ENCODE data around the gene ZNF688.

DNA sequence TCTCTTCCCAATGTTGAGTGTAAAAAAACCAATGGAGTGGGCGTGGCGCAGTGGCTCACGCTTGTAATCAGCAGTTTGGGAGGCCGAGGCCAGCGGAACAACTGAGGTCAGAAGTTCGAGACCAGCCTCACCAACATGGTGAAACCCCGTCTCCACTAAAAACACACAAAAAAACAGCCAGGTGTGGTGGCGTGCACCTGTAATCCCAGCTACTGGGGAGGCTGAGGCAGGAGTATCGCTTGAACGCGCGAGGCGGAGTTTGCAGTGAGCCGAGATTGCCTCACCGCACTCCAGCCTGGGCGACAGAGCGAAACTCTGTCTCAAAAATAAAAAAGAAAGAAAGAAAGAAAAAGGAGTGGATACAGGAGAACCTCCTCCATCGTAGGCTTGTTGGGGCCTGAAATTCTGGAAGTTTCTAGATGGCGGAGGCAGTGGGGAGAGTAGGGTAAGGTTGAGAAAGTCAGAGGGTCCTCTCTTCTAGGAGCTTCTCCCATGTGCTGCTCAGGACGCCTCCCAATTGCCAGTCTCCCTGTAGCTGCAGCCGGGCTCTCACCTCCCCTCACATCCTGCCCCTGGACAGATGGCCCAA, 12.6 kb downstream of the ZNF688 start:
- no peak for TF ChIP-seq EZH2phosphoT487 (IDR thresholded peaks at IDR 0.05; ENCODE audit: borderline replicate concordance, low read length)
- TF ChIP-seq, protein P1, sequence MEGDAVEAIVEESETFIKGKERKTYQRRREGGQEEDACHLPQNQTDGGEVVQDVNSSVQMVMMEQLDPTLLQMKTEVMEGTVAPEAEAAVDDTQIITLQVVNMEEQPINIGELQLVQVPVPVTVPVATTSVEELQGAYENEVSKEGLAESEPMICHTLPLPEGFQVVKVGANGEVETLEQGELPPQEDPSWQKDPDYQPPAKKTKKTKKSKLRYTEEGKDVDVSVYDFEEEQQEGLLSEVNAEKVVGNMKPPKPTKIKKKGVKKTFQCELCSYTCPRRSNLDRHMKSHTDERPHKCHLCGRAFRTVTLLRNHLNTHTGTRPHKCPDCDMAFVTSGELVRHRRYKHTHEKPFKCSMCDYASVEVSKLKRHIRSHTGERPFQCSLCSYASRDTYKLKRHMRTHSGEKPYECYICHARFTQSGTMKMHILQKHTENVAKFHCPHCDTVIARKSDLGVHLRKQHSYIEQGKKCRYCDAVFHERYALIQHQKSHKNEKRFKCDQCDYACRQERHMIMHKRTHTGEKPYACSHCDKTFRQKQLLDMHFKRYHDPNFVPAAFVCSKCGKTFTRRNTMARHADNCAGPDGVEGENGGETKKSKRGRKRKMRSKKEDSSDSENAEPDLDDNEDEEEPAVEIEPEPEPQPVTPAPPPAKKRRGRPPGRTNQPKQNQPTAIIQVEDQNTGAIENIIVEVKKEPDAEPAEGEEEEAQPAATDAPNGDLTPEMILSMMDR (conservative IDR thresholded peaks at IDR 0.05; ENCODE audit: low read depth, low read length): no peak
- TF ChIP-seq EZH2 (IDR thresholded peaks at IDR 0.05; ENCODE audit: low read length, unreplicated experiment): no peak
